GM10266 (cell line): ENCODE results near the gene ERBB4.

Experiments used
- DNase-seq: peaks from one replicate; pipeline ENCODE4 v3.0.0; 2012; ENCODE audit errors: extremely low spot score
- TF ChIP-seq, protein P1 (sequence below): IDR thresholded peaks from 2 replicates; pipeline ENCODE4 v1.5.1; 2012; ENCODE audit warnings: mild to moderate bottlenecking, low read depth; ENCODE audit not compliant: control insufficient read depth, insufficient read depth; ENCODE audit errors: missing control alignments

ERBB4 gene

DNA sequence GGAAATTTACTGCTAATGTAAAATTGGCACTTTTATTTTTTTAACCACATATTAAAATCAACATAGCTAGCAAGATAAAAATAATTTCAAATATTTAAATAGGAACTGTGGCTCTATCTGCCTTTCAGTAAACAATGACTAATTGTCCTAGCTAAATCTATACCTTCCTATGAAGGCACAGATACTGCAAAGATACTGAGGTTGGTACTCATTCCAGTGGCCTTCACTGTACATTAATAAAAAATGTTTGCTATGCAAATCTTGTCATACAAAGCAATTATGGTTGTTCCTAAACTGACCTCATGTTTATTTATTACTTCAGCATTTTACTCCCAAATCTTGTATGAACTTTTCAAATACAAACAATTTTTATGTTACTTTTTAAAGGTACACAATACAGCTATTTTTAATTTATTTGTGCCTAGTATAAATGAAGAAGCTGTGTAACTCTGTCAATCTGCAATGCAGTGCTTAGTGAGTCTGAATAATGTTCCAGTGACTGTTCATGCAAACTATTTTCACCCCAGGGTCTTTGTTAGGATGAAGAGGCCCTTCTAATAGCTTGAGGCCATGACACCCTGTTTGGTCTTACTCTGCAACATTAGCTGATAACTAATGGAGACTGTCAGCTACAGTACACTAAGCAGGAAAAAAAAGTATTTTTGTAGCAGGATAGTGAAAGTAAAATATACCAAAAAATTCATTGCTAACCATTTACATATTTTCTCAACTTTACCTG, 9.3 kb upstream of the ERBB4 start:
- TF ChIP-seq, protein P1, sequence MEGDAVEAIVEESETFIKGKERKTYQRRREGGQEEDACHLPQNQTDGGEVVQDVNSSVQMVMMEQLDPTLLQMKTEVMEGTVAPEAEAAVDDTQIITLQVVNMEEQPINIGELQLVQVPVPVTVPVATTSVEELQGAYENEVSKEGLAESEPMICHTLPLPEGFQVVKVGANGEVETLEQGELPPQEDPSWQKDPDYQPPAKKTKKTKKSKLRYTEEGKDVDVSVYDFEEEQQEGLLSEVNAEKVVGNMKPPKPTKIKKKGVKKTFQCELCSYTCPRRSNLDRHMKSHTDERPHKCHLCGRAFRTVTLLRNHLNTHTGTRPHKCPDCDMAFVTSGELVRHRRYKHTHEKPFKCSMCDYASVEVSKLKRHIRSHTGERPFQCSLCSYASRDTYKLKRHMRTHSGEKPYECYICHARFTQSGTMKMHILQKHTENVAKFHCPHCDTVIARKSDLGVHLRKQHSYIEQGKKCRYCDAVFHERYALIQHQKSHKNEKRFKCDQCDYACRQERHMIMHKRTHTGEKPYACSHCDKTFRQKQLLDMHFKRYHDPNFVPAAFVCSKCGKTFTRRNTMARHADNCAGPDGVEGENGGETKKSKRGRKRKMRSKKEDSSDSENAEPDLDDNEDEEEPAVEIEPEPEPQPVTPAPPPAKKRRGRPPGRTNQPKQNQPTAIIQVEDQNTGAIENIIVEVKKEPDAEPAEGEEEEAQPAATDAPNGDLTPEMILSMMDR = no peak
- no peak for DNase-seq

DNA sequence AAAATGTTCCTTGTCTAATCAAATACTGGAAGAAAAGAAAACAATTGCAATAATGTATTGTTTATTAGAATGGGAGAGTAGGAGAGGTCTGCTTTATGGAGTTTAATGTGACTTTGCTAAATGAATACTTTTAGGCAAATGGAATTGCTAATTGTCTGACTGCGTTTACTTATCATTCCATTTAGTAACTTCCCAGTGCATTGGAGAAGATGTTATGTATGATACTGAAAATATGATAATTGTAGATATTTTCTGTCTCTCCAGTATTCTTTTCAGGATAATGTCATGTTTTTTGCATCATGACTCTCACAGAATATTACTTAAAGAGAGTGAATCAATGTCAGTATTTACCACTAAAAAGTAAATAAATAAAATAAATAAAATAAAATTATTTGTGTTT, 8.1 kb upstream of the ERBB4 start:
- DNase-seq = no peak

DNA sequence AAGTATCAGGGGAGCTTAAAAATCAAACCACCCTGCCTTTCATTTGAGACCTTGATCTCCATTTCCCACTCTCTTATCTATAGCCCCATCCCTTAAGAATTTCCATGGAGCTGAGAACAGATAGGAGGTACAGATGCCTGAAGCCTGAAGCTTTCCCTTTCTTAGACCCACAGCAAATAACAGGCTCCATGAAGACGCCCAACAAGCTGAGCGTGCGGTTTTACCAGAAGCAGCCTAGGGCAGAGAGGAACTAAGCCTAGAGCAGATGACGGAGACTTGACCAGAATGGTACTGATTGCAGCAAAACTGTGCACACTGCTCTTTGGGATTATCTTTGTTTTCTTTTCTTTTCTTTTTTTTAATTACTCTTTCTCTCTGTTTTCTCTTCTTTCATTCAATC, 1.7 kb upstream of the ERBB4 start:
- TF ChIP-seq, protein P1 = no peak
- DNase-seq = no peak

More for the DNA sequence above, 8.1 kb upstream of the ERBB4 start:
- TF ChIP-seq, protein P1 = no peak

DNA sequence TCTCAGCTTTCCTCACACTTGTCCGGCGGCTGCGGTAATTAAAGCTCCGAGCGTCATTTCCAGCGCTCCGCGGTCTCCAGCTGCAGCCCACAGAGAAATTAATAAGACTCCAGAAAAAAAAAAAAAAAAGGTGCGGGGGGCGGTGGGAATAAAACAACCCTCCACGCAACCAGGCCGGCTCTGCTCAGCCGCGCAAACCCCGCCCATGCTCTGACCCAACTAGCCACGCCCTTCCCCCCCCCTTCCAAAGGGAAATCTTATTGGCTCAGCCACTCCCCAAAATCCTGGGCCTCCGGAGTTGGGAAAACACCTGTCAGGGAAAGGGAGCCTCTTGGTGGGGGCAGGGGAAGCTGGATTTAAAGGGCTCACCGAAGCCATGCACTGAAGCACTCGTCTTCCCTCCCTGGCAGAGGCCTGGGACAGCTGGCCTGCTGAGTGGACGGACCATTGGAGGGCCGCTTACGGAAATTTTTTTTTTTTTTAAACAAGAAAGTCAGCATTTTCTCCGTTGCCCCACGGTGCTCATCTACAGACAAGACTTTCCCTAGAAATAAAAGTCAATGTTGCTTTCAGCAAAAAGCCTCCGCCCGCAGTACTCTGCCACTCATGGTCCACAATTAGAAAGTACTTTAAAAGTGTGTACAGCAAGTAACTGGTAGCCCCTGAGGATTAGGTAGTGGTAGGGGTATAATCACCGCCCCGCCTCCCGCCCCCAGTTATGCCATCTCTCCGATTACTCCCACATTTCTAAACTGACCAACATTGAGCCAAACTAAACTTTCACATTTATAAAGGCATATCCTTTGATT, 674 bp upstream of the ERBB4 start:
- TF ChIP-seq, protein P1 = no peak

DNA sequence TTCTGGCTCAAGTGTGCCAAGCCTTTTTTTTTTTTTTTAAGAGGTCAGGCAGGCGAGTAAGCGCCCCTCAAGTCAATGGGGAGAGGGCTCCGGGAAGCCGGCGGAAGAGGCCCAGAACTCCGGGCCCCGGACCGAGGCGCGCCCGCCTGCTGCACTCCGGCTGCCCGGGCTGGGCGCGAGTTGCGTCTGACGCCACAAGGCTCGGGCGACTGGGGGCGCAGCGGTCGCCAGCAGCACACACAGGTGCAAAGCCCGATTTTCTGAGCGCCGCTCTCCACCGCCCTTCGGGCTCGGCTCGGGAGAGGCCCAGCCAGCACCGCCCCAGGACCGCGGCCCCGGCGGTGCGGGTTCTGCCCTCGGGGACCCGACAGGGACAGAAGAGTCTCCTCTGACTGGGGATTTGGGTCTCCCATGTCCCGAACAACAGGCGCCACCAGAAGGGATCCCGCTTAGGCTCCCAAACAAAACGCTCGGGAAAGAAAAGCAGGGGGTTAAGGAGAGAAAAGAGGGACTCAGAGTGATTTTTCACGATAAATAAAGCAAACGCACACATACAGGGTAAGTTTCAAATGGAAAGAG, 787 bp downstream of the ERBB4 start:
- peak; percentile 33 for DNase-seq
- TF ChIP-seq, protein P1 = no peak

More for the DNA sequence above, 674 bp upstream of the ERBB4 start:
- no peak for DNase-seq

DNA sequence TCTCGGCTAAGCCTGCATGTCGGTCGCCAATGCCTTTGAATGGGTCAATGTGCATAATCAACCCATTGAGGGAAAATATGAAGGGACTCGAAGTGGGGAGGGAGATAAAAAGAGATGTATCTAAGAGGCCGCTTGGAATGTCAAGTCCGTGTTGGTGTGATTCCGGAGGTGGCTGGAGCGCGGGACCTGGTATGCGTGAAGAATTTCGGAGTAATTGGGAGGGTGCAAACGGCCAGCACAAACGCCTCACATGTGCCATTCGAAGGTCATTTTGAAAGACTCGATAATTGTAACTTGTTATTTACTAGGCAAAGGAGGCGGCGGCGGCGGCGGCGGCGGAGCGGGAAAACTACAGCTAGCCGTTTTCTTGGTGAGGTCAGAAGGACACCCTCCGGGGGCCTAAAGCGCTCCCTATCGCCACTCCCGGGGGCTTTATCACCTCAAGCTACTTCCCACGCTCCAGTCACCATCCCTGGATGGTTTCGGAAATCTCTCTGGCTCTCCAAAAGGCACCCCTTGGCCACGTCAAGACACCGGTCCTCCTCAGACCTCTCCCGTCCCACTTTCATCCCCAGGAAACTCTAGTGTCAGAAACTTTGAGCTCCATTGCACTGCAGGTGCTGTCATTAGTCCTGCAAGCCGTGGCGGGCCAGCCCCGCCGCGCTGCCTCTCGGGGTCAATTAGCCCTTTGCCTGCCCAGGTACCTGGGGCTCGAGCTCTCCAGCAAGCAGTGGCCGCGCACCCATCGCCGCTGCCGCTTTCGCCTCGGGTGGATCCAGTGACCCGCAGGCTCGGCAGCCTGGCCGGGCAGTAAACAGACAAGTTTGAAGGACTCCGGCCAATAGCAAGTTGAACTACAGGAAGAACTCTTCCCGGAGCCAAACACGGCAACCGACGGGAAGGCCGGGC, 1.5 kb downstream of the ERBB4 start:
- TF ChIP-seq, protein P1 = no peak
- peak; percentile 20 for DNase-seq
